Prostate gland (tissue), 2 donors: Measurements from ENCODE around the gene MRM1.
A peak's percentile ranks its signal among the peaks of the same experiment; 100 is the strongest.

Experiments used
- POLR2A ChIP-seq: fragments of 450-650 bp; IDR thresholded peaks from one replicate; pipeline ENCODE4 v1.6.1; 2016; ENCODE audit warnings: antibody characterized with exemption, mild to moderate bottlenecking
- POLR2AphosphoS5 ChIP-seq: sonication (generic); formaldehyde crosslinking; IDR thresholded peaks from one replicate; pipeline ENCODE4 v1.6.1; 2017; ENCODE audit warnings: antibody characterized with exemption
- TF ChIP-seq, protein P1 (sequence below), 4 experiments: fragments of 200-600 bp in 2 of 4; fragments of 450-650 bp in 2 of 4; sonication (generic) in 2 of 4; IDR thresholded peaks; 1 replicate in 3 of 4; 2 replicates in 1 of 4; pipeline ENCODE4 v1.5.1; 2016 to 2019; ENCODE audit warnings: antibody characterized with exemption in 4 of 4, mild to moderate bottlenecking in 2 of 4, moderate library complexity in 2 of 4

DNA sequence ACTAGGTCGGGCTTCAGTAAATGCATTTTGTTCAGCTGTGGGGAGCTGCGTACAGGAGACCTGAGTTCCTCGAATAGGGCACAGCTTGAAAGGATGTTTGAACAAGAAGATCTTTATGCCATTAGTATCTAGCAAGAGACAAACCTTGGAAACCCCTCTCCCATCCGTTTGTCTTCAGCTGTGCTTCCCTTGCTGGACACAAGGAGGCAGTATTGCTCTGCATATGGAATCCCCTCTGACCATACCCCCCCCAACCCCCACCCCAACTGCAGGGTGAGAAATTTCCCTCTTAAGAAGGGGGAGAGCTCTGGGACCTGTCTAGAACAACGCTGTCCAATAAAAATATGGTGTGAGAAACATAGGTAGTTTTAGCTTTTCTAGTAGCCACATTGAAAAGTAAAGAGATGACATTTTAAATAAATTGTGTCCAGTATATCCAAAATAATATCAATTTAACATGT lies 1.6 kb downstream of the MRM1 start:
- TF ChIP-seq, protein P1, sequence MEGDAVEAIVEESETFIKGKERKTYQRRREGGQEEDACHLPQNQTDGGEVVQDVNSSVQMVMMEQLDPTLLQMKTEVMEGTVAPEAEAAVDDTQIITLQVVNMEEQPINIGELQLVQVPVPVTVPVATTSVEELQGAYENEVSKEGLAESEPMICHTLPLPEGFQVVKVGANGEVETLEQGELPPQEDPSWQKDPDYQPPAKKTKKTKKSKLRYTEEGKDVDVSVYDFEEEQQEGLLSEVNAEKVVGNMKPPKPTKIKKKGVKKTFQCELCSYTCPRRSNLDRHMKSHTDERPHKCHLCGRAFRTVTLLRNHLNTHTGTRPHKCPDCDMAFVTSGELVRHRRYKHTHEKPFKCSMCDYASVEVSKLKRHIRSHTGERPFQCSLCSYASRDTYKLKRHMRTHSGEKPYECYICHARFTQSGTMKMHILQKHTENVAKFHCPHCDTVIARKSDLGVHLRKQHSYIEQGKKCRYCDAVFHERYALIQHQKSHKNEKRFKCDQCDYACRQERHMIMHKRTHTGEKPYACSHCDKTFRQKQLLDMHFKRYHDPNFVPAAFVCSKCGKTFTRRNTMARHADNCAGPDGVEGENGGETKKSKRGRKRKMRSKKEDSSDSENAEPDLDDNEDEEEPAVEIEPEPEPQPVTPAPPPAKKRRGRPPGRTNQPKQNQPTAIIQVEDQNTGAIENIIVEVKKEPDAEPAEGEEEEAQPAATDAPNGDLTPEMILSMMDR (IDR thresholded peaks at IDR 0.05), result peak; percentile 22 to 59 (median 48)
- TF ChIP-seq POLR2A (no peak), POLR2AphosphoS5 (no peak)
